Spleen (tissue), 11 donors: ENCODE data around the gene FGD5. TPM values are rescaled to one million over a fixed set of nuclear protein-coding genes. Genes with fewer than 3 reads are reported as not detected.
A peak's percentile ranks its signal among the peaks of the same experiment; 100 is the strongest.

ENCODE experiments used
- DNase-seq: peaks from one replicate; pipeline ENCODE4 v3.0.0-alpha.2; 2020
- H3K27ac ChIP-seq, 8 donors: fragments of 200-600 bp; sonication (generic) in 7 of 8; 1 replicate in 4 of 8; 2 replicates in 4 of 8; pipeline versions ENCODE4 v1.5.0 to v1.8.0; 2016 to 2021; ENCODE audit warnings: inconsistent platforms in 4 of 8, mild to moderate bottlenecking in 4 of 8, moderate library complexity in 1 of 8
- H3K27me3 ChIP-seq, 7 donors: fragments of 200-600 bp; sonication (generic) in 6 of 7; replicated peaks in 1 of 7; 1 replicate in 4 of 7; 2 replicates in 3 of 7; pipeline versions ENCODE4 v1.5.0 to v1.8.0; 2016 to 2021; ENCODE audit warnings: inconsistent platforms in 3 of 7, mild to moderate bottlenecking in 1 of 7
- H3K36me3 ChIP-seq, 6 donors: fragments of 200-600 bp; sonication (generic) in 5 of 6; 1 replicate in 4 of 6; 2 replicates in 2 of 6; pipeline versions ENCODE4 v1.5.0 to v1.8.0; 2016 to 2021; ENCODE audit warnings: inconsistent platforms in 2 of 6
- H3K4me1 ChIP-seq, 6 donors: fragments of 200-600 bp; sonication (generic) in 5 of 6; 1 replicate in 3 of 6; 2 replicates in 3 of 6; pipeline versions ENCODE4 v1.5.0 to v1.8.0; 2016 to 2021; ENCODE audit warnings: inconsistent platforms in 3 of 6
- H3K4me3 ChIP-seq, 8 donors: fragments of 200-600 bp; sonication (generic) in 7 of 8; 1 replicate in 4 of 8; 2 replicates in 4 of 8; pipeline versions ENCODE4 v1.5.0 to v1.8.0; 2016 to 2021; ENCODE audit warnings: inconsistent platforms in 4 of 8, mild to moderate bottlenecking in 4 of 8, moderate library complexity in 2 of 8
- H3K9me3 ChIP-seq, 8 donors: fragments of 200-600 bp; sonication (generic) in 7 of 8; 1 replicate in 4 of 8; 2 replicates in 4 of 8; pipeline versions ENCODE4 v1.5.0 to v1.8.0; 2016 to 2021; ENCODE audit warnings: inconsistent platforms in 4 of 8
- POLR2A ChIP-seq, 3 donors: fragments of 450-650 bp; IDR thresholded peaks; one replicate each; pipeline ENCODE4 v1.5.1; 2017; ENCODE audit warnings: antibody characterized with exemption in 3 of 3, mild to moderate bottlenecking in 1 of 3
- POLR2AphosphoS5 ChIP-seq, 3 donors: sonication (generic); formaldehyde crosslinking; IDR thresholded peaks; one replicate each; pipeline ENCODE4 v1.5.1; 2017; ENCODE audit warnings: antibody characterized with exemption in 3 of 3
- WGBS, 5 donors: extraction: QIAGEN DNeasy Blood & Tissue Kit in 3 of 5; methylation state at CpG; one replicate each; pipeline versions ENCODE4 v1.1.5 to v1.1.7; 2013 to 2018; 5-methylcytosine and 5-hydroxymethylcytosine counted together
- intact Hi-C: fragments of 100-400 bp; cut with DNase I; formaldehyde crosslinking; loops from one replicate; pipeline ENCODE4 v1.15.0; 2023; ENCODE audit warnings: low total_unique reads
- polyA plus RNA-seq, 3 donors: library from polyadenylated mRNA; stranded (reverse); fragments of 200-250 nt; gene quantifications; one replicate each; pipeline ENCODE4 v1.2.1, GENCODE V29; 2013
- total RNA-seq, 7 donors: library from RNA; depleted of rRNA in 3 of 7; stranded (reverse); fragments of >200 nt in 3 of 7; fragmentation: NEBNext Ultra II Directional in 4 of 7; extraction: Animal tissue kit (Norgen Biotek cat#: 25700) in 4 of 7; gene quantifications; one replicate each; pipeline versions ENCODE4 v1.1.0 to v1.2.1, GENCODE V29; 2016 to 2021
- TF ChIP-seq, protein P1 (sequence below), 11 experiments: fragments of 200-600 bp in 7 of 11; fragments of 450-650 bp in 4 of 11; sonication (generic) in 4 of 11; IDR thresholded peaks in 8 of 11; conservative IDR thresholded peaks in 3 of 11; 1 replicate in 7 of 11; 2 replicates in 4 of 11; pipeline versions ENCODE4 v1.4.0 to v1.8.0; 2016 to 2021; ENCODE audit warnings: antibody characterized with exemption in 11 of 11, inconsistent platforms in 4 of 11, mild to moderate bottlenecking in 1 of 11
- donor health status: healthy with polysubstance abuse.
- donor health status: DM: no; HTN: no; CAD: no; lungs with moderate emphysema.
- donor health status: DM: no; HTN: no; CAD: no.
- donor health status: Bipolar disorder and iron deficiency.
- donor health status: healthy.
- donor health status: DM: no; HTN: no; CAD: no.
- donor health status: DM: yes; HTN: yes; CAD: no.

The FGD5 gene
- total and polyA plus RNA-seq, 10 donors = 6.0 to 145 (median 63.8) TPM

DNA sequence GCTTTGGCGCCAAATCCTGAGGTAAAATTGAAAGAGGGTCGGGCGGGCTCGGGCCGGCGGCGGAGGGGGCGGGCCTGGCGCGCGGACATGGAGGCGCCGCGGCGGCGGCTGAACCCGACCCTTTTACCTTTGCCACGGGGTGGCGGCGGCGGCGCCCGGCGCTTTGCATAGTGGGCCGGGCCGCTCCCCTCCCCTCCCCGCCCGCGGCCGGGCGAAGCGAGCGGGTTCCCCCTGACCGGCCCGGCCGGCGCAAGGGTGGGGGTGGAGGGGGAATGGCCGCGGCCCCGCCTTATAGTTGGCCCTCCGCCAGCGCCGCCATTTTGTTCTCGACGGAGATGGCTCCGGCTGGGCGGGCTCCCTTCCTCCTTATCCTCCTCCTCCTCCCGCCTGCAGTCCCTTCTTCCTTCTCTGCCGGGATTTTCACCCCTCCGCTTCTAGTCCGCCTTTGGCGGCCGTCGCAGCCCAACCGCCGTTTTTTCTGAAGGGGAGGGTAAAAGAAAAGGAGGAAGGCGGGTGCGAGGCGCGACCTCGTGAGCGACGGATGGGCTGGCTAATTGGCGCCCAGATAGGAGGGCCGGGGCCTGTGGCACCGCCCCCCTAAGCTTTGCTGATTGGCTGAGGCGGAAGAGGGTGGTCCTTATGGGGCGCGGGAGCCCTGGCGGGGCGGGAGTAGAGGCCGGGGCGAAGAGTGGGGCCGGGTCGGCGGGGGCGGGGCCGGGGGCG lies 129.3 kb downstream of the FGD5 start:
- TF ChIP-seq, protein P1, sequence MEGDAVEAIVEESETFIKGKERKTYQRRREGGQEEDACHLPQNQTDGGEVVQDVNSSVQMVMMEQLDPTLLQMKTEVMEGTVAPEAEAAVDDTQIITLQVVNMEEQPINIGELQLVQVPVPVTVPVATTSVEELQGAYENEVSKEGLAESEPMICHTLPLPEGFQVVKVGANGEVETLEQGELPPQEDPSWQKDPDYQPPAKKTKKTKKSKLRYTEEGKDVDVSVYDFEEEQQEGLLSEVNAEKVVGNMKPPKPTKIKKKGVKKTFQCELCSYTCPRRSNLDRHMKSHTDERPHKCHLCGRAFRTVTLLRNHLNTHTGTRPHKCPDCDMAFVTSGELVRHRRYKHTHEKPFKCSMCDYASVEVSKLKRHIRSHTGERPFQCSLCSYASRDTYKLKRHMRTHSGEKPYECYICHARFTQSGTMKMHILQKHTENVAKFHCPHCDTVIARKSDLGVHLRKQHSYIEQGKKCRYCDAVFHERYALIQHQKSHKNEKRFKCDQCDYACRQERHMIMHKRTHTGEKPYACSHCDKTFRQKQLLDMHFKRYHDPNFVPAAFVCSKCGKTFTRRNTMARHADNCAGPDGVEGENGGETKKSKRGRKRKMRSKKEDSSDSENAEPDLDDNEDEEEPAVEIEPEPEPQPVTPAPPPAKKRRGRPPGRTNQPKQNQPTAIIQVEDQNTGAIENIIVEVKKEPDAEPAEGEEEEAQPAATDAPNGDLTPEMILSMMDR (IDR thresholded peaks at IDR 0.05 in 8 of 11, conservative IDR thresholded peaks at IDR 0.05 in 3 of 11) = peak in 1 of 11 experiments; percentile 3
- TF ChIP-seq POLR2A (IDR thresholded peaks at IDR 0.05) = no peak
- TF ChIP-seq POLR2AphosphoS5 (IDR thresholded peaks at IDR 0.05) = peak; percentile 81 to 91 (median 83)
- WGBS, 5 donors = 0 to 1% (median 1%) methylated on average over 55 to 79 of the region's 79 CpGs
- Histone ChIP-seq H3K36me3 (peaks cover 0 to 29% (median 23%) of the 10 kb centered on the region in 6 donors), H3K27ac (peak overlapping the region; percentile 94 to 100 (median 99)), H3K9me3 (no peaks in the 10 kb centered on the region), H3K4me1 (peaks cover 35 to 85% (median 60%) of the 10 kb centered on the region in 6 donors), H3K27me3 (no peaks in the 10 kb centered on the region), H3K4me3 (peak overlapping the region; percentile 70 to 94 (median 84))
- intact Hi-C loops = loop anchor here (10.0 kb wide), 1 partner anchor 97 kb away; no protein-coding TSS in a partner anchor
- peak; percentile 99 for DNase-seq

DNA sequence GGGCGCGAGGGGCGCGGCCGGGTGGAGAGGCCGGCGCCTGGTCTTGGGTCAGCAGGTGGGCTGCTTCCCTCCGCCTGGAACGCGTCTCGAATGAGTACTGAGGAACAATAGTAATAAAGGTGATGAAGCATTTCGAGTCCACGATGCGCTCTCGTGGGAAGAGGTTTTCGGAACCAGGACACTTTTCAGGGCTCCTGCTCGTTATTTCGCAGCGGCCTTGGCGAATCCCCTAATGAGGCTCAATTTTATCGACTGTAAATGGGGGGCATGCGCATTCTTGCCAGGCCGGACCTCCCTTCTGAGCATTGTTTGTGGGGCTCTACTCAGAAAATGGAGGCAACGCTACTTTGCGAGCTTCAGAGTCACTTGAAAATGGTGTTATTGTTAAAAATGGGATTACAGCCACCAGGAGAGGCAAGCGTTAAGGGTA lies 129.9 kb downstream of the FGD5 start:
- DNase-seq = no peak
- intact Hi-C loops = loop anchor here (10.0 kb wide), 1 partner anchor 96 kb away; no protein-coding TSS in a partner anchor
- peak overlapping the region; percentile 94 to 100 (median 99) for H3K27ac ChIP-seq
- peaks cover 35 to 85% (median 58%) of the 10 kb centered on the region in 6 donors for H3K4me1 ChIP-seq
- 4 to 7% (median 6%) methylated on average over 19 to 26 of the region's 26 CpGs for WGBS, 5 donors
- no peaks in the 10 kb centered on the region for H3K9me3 ChIP-seq
- TF ChIP-seq, protein P1 (IDR thresholded peaks at IDR 0.05 in 8 of 11, conservative IDR thresholded peaks at IDR 0.05 in 3 of 11) = no peak
- no peak for TF ChIP-seq POLR2A (IDR thresholded peaks at IDR 0.05)
- TF ChIP-seq POLR2AphosphoS5 (IDR thresholded peaks at IDR 0.05) = no peak
- H3K36me3 ChIP-seq = peaks cover 0 to 24% (median 18%) of the 10 kb centered on the region in 6 donors
- H3K27me3 ChIP-seq = no peaks in the 10 kb centered on the region
- peak overlapping the region; percentile 70 to 94 (median 84) for H3K4me3 ChIP-seq

DNA sequence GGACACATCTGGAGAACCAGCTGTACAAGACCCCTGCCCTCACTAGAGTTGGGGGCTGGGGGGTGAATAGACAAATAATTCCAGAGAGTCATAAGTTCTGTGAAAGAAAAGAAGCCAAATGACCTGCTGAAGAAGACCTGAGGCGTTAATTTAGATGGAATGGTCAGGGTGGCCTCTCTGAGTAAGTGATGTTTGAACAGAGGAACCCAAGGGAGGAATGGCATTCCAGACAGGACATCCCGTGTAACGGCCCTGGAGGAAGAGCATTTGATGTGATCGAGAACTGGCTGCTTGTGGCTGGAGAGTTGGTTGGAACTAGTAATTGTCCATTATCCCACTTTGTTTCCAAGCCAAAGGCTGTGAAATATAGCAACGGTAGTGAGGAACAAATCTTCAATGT lies 130.4 kb downstream of the FGD5 start:
- H3K36me3 ChIP-seq = peaks cover 0 to 19% (median 13%) of the 10 kb centered on the region in 6 donors
- intact Hi-C loops = loop anchor here (10.0 kb wide), 1 partner anchor 96 kb away; no protein-coding TSS in a partner anchor
- TF ChIP-seq, protein P1 (IDR thresholded peaks at IDR 0.05 in 8 of 11, conservative IDR thresholded peaks at IDR 0.05 in 3 of 11) = no peak
- TF ChIP-seq POLR2AphosphoS5 (IDR thresholded peaks at IDR 0.05) = no peak
- TF ChIP-seq POLR2A (IDR thresholded peaks at IDR 0.05) = no peak
- no peak for DNase-seq
- H3K4me3 ChIP-seq = peak overlapping the region; percentile 70 to 94 (median 84)
- no peaks in the 10 kb centered on the region for H3K9me3 ChIP-seq
- WGBS, 5 donors = 41 to 47% (median 44%) methylated on average over 5 of the region's 5 CpGs
- peak overlapping the region; percentile 94 to 100 (median 99) for H3K27ac ChIP-seq
- H3K27me3 ChIP-seq = no peaks in the 10 kb centered on the region
- peaks cover 35 to 80% (median 53%) of the 10 kb centered on the region in 6 donors for H3K4me1 ChIP-seq

DNA sequence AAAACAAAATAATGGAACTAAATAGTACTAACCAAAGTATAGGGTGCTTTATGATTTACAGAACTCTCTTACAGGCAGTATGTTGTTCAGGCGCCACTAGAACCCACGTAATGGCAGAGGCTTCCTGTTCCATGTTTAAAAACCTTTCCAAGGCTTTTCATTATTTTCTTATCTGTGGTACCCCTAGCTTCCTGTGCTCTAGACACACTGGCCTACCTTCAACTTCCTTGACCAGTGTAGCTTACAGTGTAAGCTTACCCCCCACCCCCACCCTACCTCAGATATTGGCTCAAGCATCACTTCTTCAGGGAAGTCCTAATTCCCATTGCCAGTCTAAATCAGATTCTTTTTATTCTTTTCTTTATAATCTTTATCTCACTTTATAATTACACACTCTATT lies 131.5 kb downstream of the FGD5 start:
- Histone ChIP-seq H3K36me3 (peaks cover 0 to 7% (median 4%) of the 10 kb centered on the region in 6 donors), H3K27me3 (no peaks in the 10 kb centered on the region), H3K27ac (peak overlapping the region in 7 of 8 donors; percentile 4 to 100 (median 99)), H3K4me1 (peaks cover 34 to 79% (median 52%) of the 10 kb centered on the region in 6 donors), H3K4me3 (no peak overlapping the region), H3K9me3 (no peaks in the 10 kb centered on the region)
- no peak for TF ChIP-seq POLR2AphosphoS5 (IDR thresholded peaks at IDR 0.05)
- no peak for TF ChIP-seq POLR2A (IDR thresholded peaks at IDR 0.05)
- TF ChIP-seq, protein P1 (IDR thresholded peaks at IDR 0.05 in 8 of 11, conservative IDR thresholded peaks at IDR 0.05 in 3 of 11) = no peak
- intact Hi-C loops = no loop called here
- no peak for DNase-seq
- WGBS, 5 donors = 53 to 75% (median 68%) methylated on average over 2 of the region's 2 CpGs
